Thyroid gland (tissue), 4 donors: ENCODE results near the gene NEK5.

Experiments
- POLR2A ChIP-seq, 2 donors: fragments of 450-650 bp; IDR thresholded peaks; one replicate each; pipeline ENCODE4 v1.6.1; 2017; ENCODE audit warnings: antibody characterized with exemption in 2 of 2, mild to moderate bottlenecking in 2 of 2, moderate library complexity in 1 of 2
- TF ChIP-seq, protein P1 (sequence below), 6 experiments: fragments of 200-600 bp in 3 of 6; fragments of 450-650 bp in 3 of 6; sonication (generic) in 3 of 6; IDR thresholded peaks; one replicate each; pipeline ENCODE4 v1.5.1; 2016 to 2019; ENCODE audit warnings: antibody characterized with exemption in 6 of 6, mild to moderate bottlenecking in 2 of 6, inconsistent platforms in 1 of 6, moderate library complexity in 1 of 6

GRCh38 chr13:51998723-51999509 is 130.0 kb downstream of the NEK5 start:
- TF ChIP-seq, protein P1, sequence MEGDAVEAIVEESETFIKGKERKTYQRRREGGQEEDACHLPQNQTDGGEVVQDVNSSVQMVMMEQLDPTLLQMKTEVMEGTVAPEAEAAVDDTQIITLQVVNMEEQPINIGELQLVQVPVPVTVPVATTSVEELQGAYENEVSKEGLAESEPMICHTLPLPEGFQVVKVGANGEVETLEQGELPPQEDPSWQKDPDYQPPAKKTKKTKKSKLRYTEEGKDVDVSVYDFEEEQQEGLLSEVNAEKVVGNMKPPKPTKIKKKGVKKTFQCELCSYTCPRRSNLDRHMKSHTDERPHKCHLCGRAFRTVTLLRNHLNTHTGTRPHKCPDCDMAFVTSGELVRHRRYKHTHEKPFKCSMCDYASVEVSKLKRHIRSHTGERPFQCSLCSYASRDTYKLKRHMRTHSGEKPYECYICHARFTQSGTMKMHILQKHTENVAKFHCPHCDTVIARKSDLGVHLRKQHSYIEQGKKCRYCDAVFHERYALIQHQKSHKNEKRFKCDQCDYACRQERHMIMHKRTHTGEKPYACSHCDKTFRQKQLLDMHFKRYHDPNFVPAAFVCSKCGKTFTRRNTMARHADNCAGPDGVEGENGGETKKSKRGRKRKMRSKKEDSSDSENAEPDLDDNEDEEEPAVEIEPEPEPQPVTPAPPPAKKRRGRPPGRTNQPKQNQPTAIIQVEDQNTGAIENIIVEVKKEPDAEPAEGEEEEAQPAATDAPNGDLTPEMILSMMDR (IDR thresholded peaks at IDR 0.05): no peak
- no peak for TF ChIP-seq POLR2A (IDR thresholded peaks at IDR 0.05)
